HepG2 (cell line): ENCODE data around the gene CHMP4B. TPM values are rescaled to one million over a fixed set of nuclear protein-coding genes. Genes with fewer than 3 reads are reported as not detected.

ENCODE experiments used
- ATAC-seq: fragments of 200-7000 bp; cut with Tn5 transposase; 3 replicates; pipeline ENCODE4 v1.9.1; 2020; ENCODE audit warnings: mild to moderate bottlenecking, moderate library complexity
- BruUV-seq: library from RNA; stranded (reverse); fragments of 400-500 nt; replicated peaks from 2 replicates; lab custom pipeline; 2021; lab: Mats Ljungman, UMichigan
- CTCF ChIA-PET: fragments of 300-600 bp; formaldehyde crosslinking; extraction: SDS; loops from one replicate; lab custom pipeline; 2021; ENCODE audit warnings: low total read pairs, inconsistent platforms, low intra/inter-chr PET ratio; lab: Yijun Ruan, JAX
- POLR2A ChIA-PET: fragments of 350-600 bp; sonication (Branson Sonifier 250); formaldehyde crosslinking; loops from one replicate; lab custom pipeline; 2020; ENCODE audit warnings: antibody characterized with exemption, inconsistent platforms; lab: Yijun Ruan, JAX
- DNase-seq: peaks from one replicate; pipeline ENCODE4 v3.0.0-alpha.2; 2015; ENCODE audit warnings: low spot score
- FAIRE-seq: peaks from 3 replicates; lab custom pipeline; 2011; peaks lifted over from hg19 to GRCh38; lab: Jason Lieb, UNC
- H2AFZ ChIP-seq: one replicate; pipeline ENCODE4 v1.6.1; 2011; ENCODE audit warnings: low read length, inconsistent platforms
- H3K27ac ChIP-seq: fragments of 300-600 bp; 3 replicates; pipeline ENCODE4 v1.8.0; 2011; ENCODE audit warnings: mixed run types, mild to moderate bottlenecking, mixed read lengths, low read length, inconsistent platforms; ENCODE audit not compliant: insufficient read depth; ENCODE audit errors: extremely low read length
- H3K27me3 ChIP-seq, 2 experiments: fragments of 200-600 bp in 1 of 2; 2 replicates in 1 of 2; 3 replicates in 1 of 2; pipeline versions ENCODE4 v1.6.0 to v1.8.0; 2011; ENCODE audit warnings: low read length in 2 of 2, mild to moderate bottlenecking in 2 of 2, moderate library complexity in 2 of 2, inconsistent platforms in 1 of 2; ENCODE audit not compliant: insufficient read depth in 2 of 2, control insufficient read depth in 1 of 2
- H3K36me3 ChIP-seq, 2 experiments: fragments of 200-600 bp in 1 of 2; replicated peaks in 1 of 2; 2 replicates in 1 of 2; 3 replicates in 1 of 2; pipeline versions ENCODE4 v1.5.1 to v1.8.0; 2011; ENCODE audit warnings: low read length in 2 of 2, inconsistent platforms in 1 of 2; ENCODE audit not compliant: insufficient read depth in 2 of 2, control insufficient read depth in 1 of 2
- H3K4me1 ChIP-seq: 2 replicates; pipeline ENCODE4 v1.5.1; 2012; ENCODE audit warnings: low read length, inconsistent platforms; ENCODE audit not compliant: insufficient read depth
- H3K4me2 ChIP-seq: 2 replicates; pipeline ENCODE4 v1.6.0; 2011; ENCODE audit warnings: low read depth, low read length, inconsistent platforms
- H3K4me3 ChIP-seq, 3 experiments: fragments of 200-600 bp in 1 of 3; sonication (generic), shearing (Covaris generic) in 1 of 3; replicated peaks in 1 of 3; 2 replicates each; pipeline ENCODE4 v1.5.1; 2011 to 2016; ENCODE audit warnings: low read length in 3 of 3, inconsistent platforms in 2 of 3, low read depth in 2 of 3, mild to moderate bottlenecking in 2 of 3, control low read depth in 1 of 3, mixed read lengths in 1 of 3; ENCODE audit not compliant: insufficient read depth in 1 of 3
- H3K79me2 ChIP-seq: one replicate; pipeline ENCODE4 v1.6.1; 2011; ENCODE audit warnings: low read length, inconsistent platforms; ENCODE audit not compliant: insufficient read depth
- H3K9ac ChIP-seq: 2 replicates; pipeline ENCODE4 v1.6.0; 2011; ENCODE audit warnings: mild to moderate bottlenecking, low read depth, low read length, inconsistent platforms; ENCODE audit not compliant: insufficient read depth
- H3K9me3 ChIP-seq: 2 replicates; pipeline ENCODE4 v1.5.1; 2012; ENCODE audit warnings: mild to moderate bottlenecking, low read length
- H4K20me1 ChIP-seq: 2 replicates; pipeline ENCODE4 v1.6.0; 2011; ENCODE audit warnings: inconsistent platforms, mild to moderate bottlenecking, low read length, moderate library complexity; ENCODE audit not compliant: insufficient read depth
- CENPX ChIP-seq: sonication (generic); formaldehyde crosslinking; IDR thresholded peaks from 2 replicates; pipeline ENCODE4 v1.9.0; 2021; ENCODE audit warnings: mild to moderate bottlenecking, missing genetic modification reagents, moderate library complexity
- ELF3 ChIP-seq: IDR thresholded peaks from 2 replicates; pipeline ENCODE4 v1.6.1; 2016; ENCODE audit warnings: missing genetic modification reagents, missing compliant biosample characterization
- KAT7 ChIP-seq: IDR thresholded peaks from 2 replicates; pipeline ENCODE4 v1.6.1; 2018; ENCODE audit warnings: borderline replicate concordance, missing compliant biosample characterization
- WIZ ChIP-seq: sonication (generic); formaldehyde crosslinking; IDR thresholded peaks from 2 replicates; pipeline ENCODE4 v1.5.1; 2020; ENCODE audit warnings: mild to moderate bottlenecking, missing genetic modification reagents
- ZC3H13 ChIP-seq: sonication (generic); formaldehyde crosslinking; IDR thresholded peaks from 2 replicates; pipeline ENCODE4 v1.8.1; 2023; ENCODE audit warnings: mild to moderate bottlenecking, missing genetic modification reagents, moderate library complexity
- ZKSCAN1 ChIP-seq: fragments of 150-350 bp; IDR thresholded peaks from 2 replicates; pipeline ENCODE4 v1.6.1; 2014; ENCODE audit warnings: low read length
- ZNF253 ChIP-seq: sonication (generic); formaldehyde crosslinking; IDR thresholded peaks from 2 replicates; pipeline ENCODE4 v1.8.0; 2022; ENCODE audit warnings: mild to moderate bottlenecking, missing genetic modification reagents, borderline replicate concordance
- ZNF83 ChIP-seq: sonication (generic); formaldehyde crosslinking; IDR thresholded peaks from 2 replicates; pipeline ENCODE4 v1.4.0; 2020; ENCODE audit warnings: missing genetic modification reagents, mild to moderate bottlenecking, borderline replicate concordance
- WGBS: methylation state at CpG from one replicate; pipeline ENCODE4 v1.1.6; 2017; ENCODE audit warnings: low lambda C conversion rate; 5-methylcytosine and 5-hydroxymethylcytosine counted together
- in situ Hi-C: cut with HindIII; loops from 2 replicates; pipeline ENCODE4 v1.10.0; 2017; ENCODE audit warnings: low pct_unique_long_range_greater_than_20kb; ENCODE audit not compliant: extremely low pct_ligation_motif_present
- intact Hi-C: fragments of 100-400 bp; cut with micrococcal nuclease; formaldehyde crosslinking; loops from one replicate; pipeline ENCODE4 v1.10.0; 2022; ENCODE audit not compliant: unreplicated experiment
- polyA plus RNA-seq, 8 experiments: library from polyadenylated mRNA; depleted of rRNA in 3 of 8; stranded (reverse) in 7 of 8; unstranded in 1 of 8; fragments of >200 nt; fragmentation: Illumina TruSeq in 4 of 8; extraction: Trizol in 4 of 8; gene quantifications; 2 replicates each; pipeline versions ENCODE4 v1.2.1 to v1.2.3, GENCODE V29; 2011 to 2016; ENCODE audit warnings: low read depth in 4 of 8, missing spikeins in 1 of 8, mixed read lengths in 1 of 8; ENCODE audit not compliant: insufficient read depth in 1 of 8
- total RNA-seq, 5 experiments: library from RNA; depleted of rRNA; stranded (reverse); fragments of >200 nt; fragmentation: Illumina TruSeq; extraction: Trizol; gene quantifications; 2 replicates each; pipeline ENCODE4 v1.2.3, GENCODE V29; 2016; ENCODE audit warnings: low read depth in 1 of 5
- TF ChIP-seq, protein P1 (sequence below): sonication (generic); formaldehyde crosslinking; IDR thresholded peaks from 2 replicates; pipeline ENCODE4 v1.4.0; 2020; ENCODE audit warnings: missing genetic modification reagents
- TF ChIP-seq, protein P2 (sequence below): sonication (generic); formaldehyde crosslinking; IDR thresholded peaks from 2 replicates; pipeline ENCODE4 v1.4.0; 2020; ENCODE audit warnings: mild to moderate bottlenecking, missing genetic modification reagents
- TF ChIP-seq, protein P3 (sequence below): fragments of 450-650 bp; IDR thresholded peaks from 2 replicates; pipeline ENCODE4 v1.6.1; 2017; ENCODE audit warnings: mild to moderate bottlenecking
- TF ChIP-seq, protein P4 (sequence below): sonication (generic); formaldehyde crosslinking; IDR thresholded peaks from 2 replicates; pipeline ENCODE4 v1.8.0; 2022; ENCODE audit warnings: mild to moderate bottlenecking, missing genetic modification reagents
- TF ChIP-seq, protein P5 (sequence below): sonication (generic); formaldehyde crosslinking; IDR thresholded peaks from 2 replicates; pipeline ENCODE4; 2020; ENCODE audit warnings: missing genetic modification reagents, mild to moderate bottlenecking, borderline replicate concordance

CHMP4B gene
- total and polyA plus RNA-seq, 2 of the 13 experiments (the other 11 are each of a cell fraction or from before 2014, with no cell fraction given), result 40.1 to 45.6 TPM

DNA sequence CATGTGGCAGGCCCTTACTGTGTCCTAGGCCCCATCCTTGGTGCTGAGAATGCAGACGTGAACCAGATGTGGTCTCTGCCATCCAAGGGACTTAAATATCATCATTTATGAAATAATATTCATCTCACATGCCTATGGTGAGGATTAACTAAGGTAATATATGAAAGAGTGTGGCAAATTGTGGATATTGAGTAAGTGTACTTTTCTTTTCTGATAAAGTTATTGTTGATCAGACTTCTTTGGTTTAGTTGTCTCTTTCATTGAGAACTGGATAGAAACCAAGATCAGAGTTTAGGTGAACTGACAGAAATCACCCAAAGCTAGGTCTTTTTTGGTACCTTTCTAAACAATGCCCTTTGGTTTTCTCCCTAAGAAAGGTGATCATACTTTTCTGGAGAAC is 5.0 kb downstream of the CHMP4B start:
- WGBS, result 98% methylated on average over 1 of the region's 1 CpG

More for the DNA sequence above, 5.0 kb downstream of the CHMP4B start:
- FAIRE-seq (no peak), DNase-seq (no peak), ATAC-seq (no peak)
- Histone ChIP-seq H3K27me3 (no peaks in the 10 kb centered on the region; a peak in 1 of 5 replicates), H3K79me2 (peaks cover 87% of the 10 kb centered on the region), H3K27ac (no peak overlapping the region), H2AFZ (no peak overlapping the region), H3K4me2 (no peak overlapping the region), H3K4me3 (no peak overlapping the region), H3K4me1 (peaks cover 37% of the 10 kb centered on the region), H3K36me3 (peaks cover 11 to 21% of the 10 kb centered on the region in 2 experiments; a peak in 3 of 5 replicates), H3K9me3 (no peaks in the 10 kb centered on the region), H3K9ac (no peak overlapping the region), H4K20me1 (peaks cover 26% of the 10 kb centered on the region)
- TF ChIP-seq, protein P1, sequence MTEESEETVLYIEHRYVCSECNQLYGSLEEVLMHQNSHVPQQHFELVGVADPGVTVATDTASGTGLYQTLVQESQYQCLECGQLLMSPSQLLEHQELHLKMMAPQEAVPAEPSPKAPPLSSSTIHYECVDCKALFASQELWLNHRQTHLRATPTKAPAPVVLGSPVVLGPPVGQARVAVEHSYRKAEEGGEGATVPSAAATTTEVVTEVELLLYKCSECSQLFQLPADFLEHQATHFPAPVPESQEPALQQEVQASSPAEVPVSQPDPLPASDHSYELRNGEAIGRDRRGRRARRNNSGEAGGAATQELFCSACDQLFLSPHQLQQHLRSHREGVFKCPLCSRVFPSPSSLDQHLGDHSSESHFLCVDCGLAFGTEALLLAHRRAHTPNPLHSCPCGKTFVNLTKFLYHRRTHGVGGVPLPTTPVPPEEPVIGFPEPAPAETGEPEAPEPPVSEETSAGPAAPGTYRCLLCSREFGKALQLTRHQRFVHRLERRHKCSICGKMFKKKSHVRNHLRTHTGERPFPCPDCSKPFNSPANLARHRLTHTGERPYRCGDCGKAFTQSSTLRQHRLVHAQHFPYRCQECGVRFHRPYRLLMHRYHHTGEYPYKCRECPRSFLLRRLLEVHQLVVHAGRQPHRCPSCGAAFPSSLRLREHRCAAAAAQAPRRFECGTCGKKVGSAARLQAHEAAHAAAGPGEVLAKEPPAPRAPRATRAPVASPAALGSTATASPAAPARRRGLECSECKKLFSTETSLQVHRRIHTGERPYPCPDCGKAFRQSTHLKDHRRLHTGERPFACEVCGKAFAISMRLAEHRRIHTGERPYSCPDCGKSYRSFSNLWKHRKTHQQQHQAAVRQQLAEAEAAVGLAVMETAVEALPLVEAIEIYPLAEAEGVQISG (CRISPR knock-in tag), result no peak
- TF ChIP-seq, protein P2, sequence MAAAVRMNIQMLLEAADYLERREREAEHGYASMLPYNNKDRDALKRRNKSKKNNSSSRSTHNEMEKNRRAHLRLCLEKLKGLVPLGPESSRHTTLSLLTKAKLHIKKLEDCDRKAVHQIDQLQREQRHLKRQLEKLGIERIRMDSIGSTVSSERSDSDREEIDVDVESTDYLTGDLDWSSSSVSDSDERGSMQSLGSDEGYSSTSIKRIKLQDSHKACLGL (CRISPR knock-in tag), result no peak
- TF ChIP-seq ZC3H13 (CRISPR knock-in tag) (no peak), ELF3 (no peak), WIZ (CRISPR knock-in tag) (no peak), ZKSCAN1 (no peak), ZNF83 (no peak), CENPX (CRISPR knock-in tag) (no peak), ZNF253 (no peak), KAT7 (CRISPR knock-in tag) (no peak)
- TF ChIP-seq, protein P3, sequence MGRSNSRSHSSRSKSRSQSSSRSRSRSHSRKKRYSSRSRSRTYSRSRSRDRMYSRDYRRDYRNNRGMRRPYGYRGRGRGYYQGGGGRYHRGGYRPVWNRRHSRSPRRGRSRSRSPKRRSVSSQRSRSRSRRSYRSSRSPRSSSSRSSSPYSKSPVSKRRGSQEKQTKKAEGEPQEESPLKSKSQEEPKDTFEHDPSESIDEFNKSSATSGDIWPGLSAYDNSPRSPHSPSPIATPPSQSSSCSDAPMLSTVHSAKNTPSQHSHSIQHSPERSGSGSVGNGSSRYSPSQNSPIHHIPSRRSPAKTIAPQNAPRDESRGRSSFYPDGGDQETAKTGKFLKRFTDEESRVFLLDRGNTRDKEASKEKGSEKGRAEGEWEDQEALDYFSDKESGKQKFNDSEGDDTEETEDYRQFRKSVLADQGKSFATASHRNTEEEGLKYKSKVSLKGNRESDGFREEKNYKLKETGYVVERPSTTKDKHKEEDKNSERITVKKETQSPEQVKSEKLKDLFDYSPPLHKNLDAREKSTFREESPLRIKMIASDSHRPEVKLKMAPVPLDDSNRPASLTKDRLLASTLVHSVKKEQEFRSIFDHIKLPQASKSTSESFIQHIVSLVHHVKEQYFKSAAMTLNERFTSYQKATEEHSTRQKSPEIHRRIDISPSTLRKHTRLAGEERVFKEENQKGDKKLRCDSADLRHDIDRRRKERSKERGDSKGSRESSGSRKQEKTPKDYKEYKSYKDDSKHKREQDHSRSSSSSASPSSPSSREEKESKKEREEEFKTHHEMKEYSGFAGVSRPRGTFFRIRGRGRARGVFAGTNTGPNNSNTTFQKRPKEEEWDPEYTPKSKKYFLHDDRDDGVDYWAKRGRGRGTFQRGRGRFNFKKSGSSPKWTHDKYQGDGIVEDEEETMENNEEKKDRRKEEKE, result no peak
- TF ChIP-seq, protein P4, sequence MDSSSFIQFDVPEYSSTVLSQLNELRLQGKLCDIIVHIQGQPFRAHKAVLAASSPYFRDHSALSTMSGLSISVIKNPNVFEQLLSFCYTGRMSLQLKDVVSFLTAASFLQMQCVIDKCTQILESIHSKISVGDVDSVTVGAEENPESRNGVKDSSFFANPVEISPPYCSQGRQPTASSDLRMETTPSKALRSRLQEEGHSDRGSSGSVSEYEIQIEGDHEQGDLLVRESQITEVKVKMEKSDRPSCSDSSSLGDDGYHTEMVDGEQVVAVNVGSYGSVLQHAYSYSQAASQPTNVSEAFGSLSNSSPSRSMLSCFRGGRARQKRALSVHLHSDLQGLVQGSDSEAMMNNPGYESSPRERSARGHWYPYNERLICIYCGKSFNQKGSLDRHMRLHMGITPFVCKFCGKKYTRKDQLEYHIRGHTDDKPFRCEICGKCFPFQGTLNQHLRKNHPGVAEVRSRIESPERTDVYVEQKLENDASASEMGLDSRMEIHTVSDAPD (CRISPR knock-in tag), result no peak
- TF ChIP-seq, protein P5, sequence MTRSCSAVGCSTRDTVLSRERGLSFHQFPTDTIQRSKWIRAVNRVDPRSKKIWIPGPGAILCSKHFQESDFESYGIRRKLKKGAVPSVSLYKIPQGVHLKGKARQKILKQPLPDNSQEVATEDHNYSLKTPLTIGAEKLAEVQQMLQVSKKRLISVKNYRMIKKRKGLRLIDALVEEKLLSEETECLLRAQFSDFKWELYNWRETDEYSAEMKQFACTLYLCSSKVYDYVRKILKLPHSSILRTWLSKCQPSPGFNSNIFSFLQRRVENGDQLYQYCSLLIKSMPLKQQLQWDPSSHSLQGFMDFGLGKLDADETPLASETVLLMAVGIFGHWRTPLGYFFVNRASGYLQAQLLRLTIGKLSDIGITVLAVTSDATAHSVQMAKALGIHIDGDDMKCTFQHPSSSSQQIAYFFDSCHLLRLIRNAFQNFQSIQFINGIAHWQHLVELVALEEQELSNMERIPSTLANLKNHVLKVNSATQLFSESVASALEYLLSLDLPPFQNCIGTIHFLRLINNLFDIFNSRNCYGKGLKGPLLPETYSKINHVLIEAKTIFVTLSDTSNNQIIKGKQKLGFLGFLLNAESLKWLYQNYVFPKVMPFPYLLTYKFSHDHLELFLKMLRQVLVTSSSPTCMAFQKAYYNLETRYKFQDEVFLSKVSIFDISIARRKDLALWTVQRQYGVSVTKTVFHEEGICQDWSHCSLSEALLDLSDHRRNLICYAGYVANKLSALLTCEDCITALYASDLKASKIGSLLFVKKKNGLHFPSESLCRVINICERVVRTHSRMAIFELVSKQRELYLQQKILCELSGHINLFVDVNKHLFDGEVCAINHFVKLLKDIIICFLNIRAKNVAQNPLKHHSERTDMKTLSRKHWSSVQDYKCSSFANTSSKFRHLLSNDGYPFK, result no peak
- intact Hi-C loops (no loop called here), in situ Hi-C loops (no loop called here)
- ChIA-PET POLR2A (interaction anchor here (1.4 kb wide), 1 partner anchor 10 kb away, joined by 5 read pairs; no protein-coding TSS in a partner anchor), CTCF (no interaction called here)
- BruUV-seq, result no TSS peak
